SH-SY5Y (cell line): ENCODE results near the gene NTRK2.

Experiments used
- GATA2 ChIP-seq: IDR thresholded peaks from 2 replicates; pipeline ENCODE4 v1.6.1; 2011; ENCODE audit warnings: mild to moderate bottlenecking, low read depth, low read length
- GATA3 ChIP-seq: IDR thresholded peaks from 2 replicates; pipeline ENCODE4 v1.6.1; 2011; ENCODE audit warnings: low read depth, mild to moderate bottlenecking, low read length, moderate library complexity

DNA sequence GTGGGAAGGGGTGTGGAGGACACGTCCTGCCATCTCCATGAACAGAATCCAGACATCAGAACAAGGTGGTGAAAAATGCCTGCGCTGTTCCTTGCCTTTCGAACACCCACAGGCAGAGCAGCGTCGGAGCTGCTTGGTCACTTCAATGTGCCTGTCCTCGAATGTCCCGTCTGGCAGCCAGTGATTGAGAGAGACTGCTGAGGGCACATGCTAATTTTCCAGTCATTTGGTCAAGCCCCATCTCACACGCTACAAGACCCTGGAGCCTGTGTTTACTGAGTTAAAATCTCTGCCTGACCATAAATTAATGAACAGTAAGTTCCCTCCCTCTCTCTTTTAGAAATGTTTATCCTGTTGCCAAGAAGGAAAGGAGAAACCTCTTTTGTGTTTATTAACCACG, 149.3 kb downstream of the NTRK2 start:
- TF ChIP-seq GATA2 (no peak), GATA3 (no peak)
